B cell (primary cell): ENCODE data around the gene EPHA7. TPM values are rescaled to one million over a fixed set of nuclear protein-coding genes. Genes with fewer than 3 reads are reported as not detected.

Source experiments
- ATAC-seq: fragments of 200-7000 bp; cut with Tn5 transposase; one replicate; pipeline ENCODE4 v1.10.0; 2021; ENCODE audit warnings: low read depth, mild to moderate bottlenecking, moderate number of reproducible peaks, moderate library complexity
- CTCF ChIA-PET: fragments of 350-600 bp; sonication (Branson Sonifier 250); formaldehyde crosslinking; loops from one replicate; lab custom pipeline; 2021; ENCODE audit warnings: antibody characterized with exemption, inconsistent platforms; lab: Charles Lee
- POLR2A ChIA-PET: fragments of 350-600 bp; sonication (Branson Sonifier 250); formaldehyde crosslinking; loops from one replicate; lab custom pipeline; 2021; ENCODE audit warnings: antibody characterized with exemption; lab: Charles Lee
- DNase-seq: peaks from one replicate; pipeline ENCODE4 v3.0.0; 2013
- H2AFZ ChIP-seq: 2 replicates; pipeline ENCODE4 v1.6.1; 2012; ENCODE audit warnings: mild to moderate bottlenecking, low read depth, low read length; ENCODE audit not compliant: insufficient read depth, poor library complexity, severe bottlenecking
- H3K27ac ChIP-seq, 2 donors: 1 replicate in 1 of 2; 2 replicates in 1 of 2; pipeline ENCODE4 v1.5.1; 2012 to 2013; ENCODE audit warnings: low read length in 2 of 2, mild to moderate bottlenecking in 2 of 2, moderate library complexity in 1 of 2
- H3K27me3 ChIP-seq, 4 experiments: fragments of 200-600 bp in 1 of 4; sonication (generic) in 1 of 4; replicated peaks in 1 of 4; 1 replicate in 2 of 4; 2 replicates in 2 of 4; pipeline versions ENCODE4 v1.6.1 to v1.7.0; 2013 to 2016; ENCODE audit warnings: low read length in 3 of 4, mild to moderate bottlenecking in 2 of 4, mixed read lengths in 1 of 4, moderate library complexity in 1 of 4; ENCODE audit not compliant: insufficient read depth in 4 of 4, control insufficient read depth in 3 of 4; ENCODE audit errors: control extremely low read depth in 1 of 4
- H3K36me3 ChIP-seq, 2 experiments: replicated peaks in 1 of 2; 1 replicate in 1 of 2; 2 replicates in 1 of 2; pipeline versions ENCODE4 v1.6.1 to v1.7.1; 2013; ENCODE audit warnings: low read length in 1 of 2; ENCODE audit not compliant: insufficient read depth in 2 of 2, control insufficient read depth in 1 of 2; ENCODE audit errors: control extremely low read depth in 1 of 2, extremely low read depth in 1 of 2
- H3K4me1 ChIP-seq, 2 donors: fragments of 200-600 bp in 1 of 2; sonication (generic) in 1 of 2; 1 replicate in 1 of 2; 2 replicates in 1 of 2; pipeline versions ENCODE4 v1.5.1 to v1.6.1; 2013 to 2017; ENCODE audit warnings: low read length in 2 of 2; ENCODE audit not compliant: control insufficient read depth in 2 of 2, insufficient read depth in 2 of 2
- H3K4me2 ChIP-seq: replicated peaks from 2 replicates; pipeline ENCODE3; 2012; ENCODE audit warnings: mild to moderate bottlenecking, low read depth, low read length; ENCODE audit not compliant: poor library complexity, severe bottlenecking
- H3K4me3 ChIP-seq, 5 experiments: fragments of 200-600 bp in 1 of 5; sonication (generic) in 1 of 5; 1 replicate in 3 of 5; 2 replicates in 2 of 5; pipeline versions ENCODE4 v1.5.1 to v1.7.0; 2011 to 2016; ENCODE audit warnings: low read length in 4 of 5, mild to moderate bottlenecking in 4 of 5, low read depth in 2 of 5, control low read depth in 1 of 5, moderate library complexity in 1 of 5; ENCODE audit not compliant: insufficient read depth in 1 of 5; ENCODE audit errors: control extremely low read depth in 1 of 5, extremely low read depth in 1 of 5
- H3K79me2 ChIP-seq: fragments of 200-600 bp; sonication (generic); one replicate; pipeline ENCODE4 v1.6.0; 2016; ENCODE audit warnings: low read length; ENCODE audit not compliant: control insufficient read depth, insufficient read depth
- H3K9ac ChIP-seq: fragments of 200-600 bp; sonication (generic); 2 replicates; pipeline ENCODE4 v1.6.1; 2017; ENCODE audit warnings: mild to moderate bottlenecking, low read length, moderate library complexity
- H3K9me3 ChIP-seq, 3 donors: one replicate each; pipeline versions ENCODE4 v1.6.1 to v1.7.1; 2013; ENCODE audit warnings: low read length in 2 of 3; ENCODE audit not compliant: control insufficient read depth in 2 of 3, insufficient read depth in 1 of 3; ENCODE audit errors: control extremely low read depth in 1 of 3
- H4K20me1 ChIP-seq: 2 replicates; pipeline ENCODE4 v1.6.0; 2012; ENCODE audit warnings: mild to moderate bottlenecking, low read length; ENCODE audit not compliant: insufficient read depth, control insufficient read depth, poor library complexity, severe bottlenecking
- H3K27ac Mint-ChIP-seq: one replicate; pipeline ENCODE4 v1.8.0; 2021; ENCODE audit warnings: mixed read lengths
- H3K27me3 Mint-ChIP-seq: one replicate; pipeline ENCODE4 v1.8.0; 2021; ENCODE audit warnings: mixed read lengths
- H3K4me1 Mint-ChIP-seq: one replicate; pipeline ENCODE4 v1.8.0; 2021; ENCODE audit warnings: mixed read lengths
- H3K4me3 Mint-ChIP-seq: one replicate; pipeline ENCODE4 v1.8.0; 2021; ENCODE audit warnings: mixed read lengths
- H3K9me3 Mint-ChIP-seq: one replicate; pipeline ENCODE4 v1.8.0; 2022; ENCODE audit warnings: mixed read lengths; ENCODE audit not compliant: insufficient read depth
- CTCF ChIP-seq: fragments of 200-600 bp; IDR thresholded peaks from one replicate; pipeline ENCODE4 v1.8.0; 2022; ENCODE audit warnings: antibody characterized with exemption, mild to moderate bottlenecking
- EZH2 ChIP-seq: IDR thresholded peaks from 2 replicates; pipeline ENCODE4 v1.6.1; 2012; ENCODE audit warnings: borderline replicate concordance, low read depth, mild to moderate bottlenecking, moderate library complexity, low read length; ENCODE audit not compliant: insufficient read depth, poor library complexity, severe bottlenecking
- WGBS: methylation state at CpG from one replicate; pipeline ENCODE4 v1.1.5; 2013; ENCODE audit warnings: missing lambda C conversion rate; ENCODE audit not compliant: insufficient coverage; 5-methylcytosine and 5-hydroxymethylcytosine counted together
- intact Hi-C: fragments of 100-400 bp; cut with micrococcal nuclease; formaldehyde crosslinking; loops from one replicate; pipeline ENCODE4 v1.10.0; 2022
- polyA plus RNA-seq: library from polyadenylated mRNA; depleted of rRNA; stranded (reverse); fragments of >200 nt; gene quantifications from 2 replicates; pipeline ENCODE4 v1.2.3, GENCODE V29; 2012
- total RNA-seq, 2 donors: library from RNA; stranded (reverse); fragments of 120-200 nt in 1 of 2; gene quantifications; 1 replicate in 1 of 2; 2 replicates in 1 of 2; pipeline versions ENCODE4 v1.2.3 to v1.2.4, GENCODE V29; 2013 to 2022

The EPHA7 gene
- total and polyA plus RNA-seq, 2 donors (not counting 1 experiment from before 2014, with no cell fraction given): not detected

GRCh38 chr6:93447874-93448273 is 28.5 kb upstream of the EPHA7 start:
- ATAC-seq: no peak

GRCh38 chr6:93437491-93437890 is 18.1 kb upstream of the EPHA7 start:
- POLR2A ChIA-PET: no interaction called here
- H3K4me2 ChIP-seq: no peak overlapping the region
- Mint-ChIP-seq H3K9me3 (no peaks in the 10 kb centered on the region), H3K27ac (no peak overlapping the region), H3K4me1 (no peaks in the 10 kb centered on the region), H3K4me3 (no peak overlapping the region), H3K27me3 (no peaks in the 10 kb centered on the region)
- no peaks in the 10 kb centered on the region for H3K9me3 ChIP-seq
- intact Hi-C loops: no loop called here
- H3K4me3 ChIP-seq: no peak overlapping the region
- no peaks in the 10 kb centered on the region for H4K20me1 ChIP-seq
- no peaks in the 10 kb centered on the region for H3K4me1 ChIP-seq
- CTCF ChIA-PET: no interaction called here
- H3K36me3 ChIP-seq: no peaks in the 10 kb centered on the region
- WGBS: no CpG with 5 or more reads among the region's 2 CpGs
- no peak for DNase-seq
- TF ChIP-seq CTCF (no peak), EZH2 (no peak)
- no peak overlapping the region for H3K9ac ChIP-seq
- no peak overlapping the region for H3K27ac ChIP-seq
- H3K27me3 ChIP-seq: no peaks in the 10 kb centered on the region
- no peak for ATAC-seq
- H2AFZ ChIP-seq: no peak overlapping the region
- no peaks in the 10 kb centered on the region for H3K79me2 ChIP-seq

More at GRCh38 chr6:93447874-93448273, 28.5 kb upstream of the EPHA7 start:
- Histone ChIP-seq H3K4me2 (no peak overlapping the region), H3K27ac (no peak overlapping the region), H2AFZ (no peak overlapping the region), H3K9ac (no peak overlapping the region), H3K4me1 (no peaks in the 10 kb centered on the region), H3K79me2 (no peaks in the 10 kb centered on the region), H3K36me3 (no peaks in the 10 kb centered on the region), H4K20me1 (no peaks in the 10 kb centered on the region), H3K27me3 (no peaks in the 10 kb centered on the region), H3K4me3 (no peak overlapping the region), H3K9me3 (no peaks in the 10 kb centered on the region)
- intact Hi-C loops: no loop called here
- TF ChIP-seq EZH2: no peak
- no peak for TF ChIP-seq CTCF
- no peak for DNase-seq
- no peaks in the 10 kb centered on the region for H3K4me1 Mint-ChIP-seq
- no peaks in the 10 kb centered on the region for H3K9me3 Mint-ChIP-seq
- no peak overlapping the region for H3K4me3 Mint-ChIP-seq
- H3K27ac Mint-ChIP-seq: no peak overlapping the region
- ChIA-PET CTCF (no interaction called here), POLR2A (no interaction called here)
- no CpG with 5 or more reads among the region's 3 CpGs for WGBS
- H3K27me3 Mint-ChIP-seq: no peaks in the 10 kb centered on the region
